Activated T-cell treated with anti-CD3 and anti-CD28 coated beads for 1 hour (primary cell): ENCODE measurements around the gene NOL9.

ENCODE experiments used
- DNase-seq: peaks from one replicate; pipeline ENCODE4 v3.0.0-alpha.2; 2020; ENCODE audit warnings: low read depth

Gene NOL9

GRCh38 chr1:6489383-6489765 is 64.9 kb downstream of the NOL9 start:
- no peak for DNase-seq

- no peak for DNase-seq
Measured at GRCh38 chr1:6488602-6489382, 65.5 kb downstream of the NOL9 start.

GRCh38 chr1:6487804-6488484 is 66.4 kb downstream of the NOL9 start:
- no peak for DNase-seq

- peak; percentile 89 for DNase-seq
Measured at GRCh38 chr1:6486433-6487011, 67.8 kb downstream of the NOL9 start.

- no peak for DNase-seq
Measured at GRCh38 chr1:6485168-6486101, 68.9 kb downstream of the NOL9 start.

GRCh38 chr1:6484826-6485167 is 69.5 kb downstream of the NOL9 start:
- no peak for DNase-seq

- no peak for DNase-seq
Measured at GRCh38 chr1:6483761-6484117, 70.6 kb downstream of the NOL9 start.

- no peak for DNase-seq
Measured at GRCh38 chr1:6483017-6483760, 71.1 kb downstream of the NOL9 start.

GRCh38 chr1:6481820-6482219 is 72.5 kb downstream of the NOL9 start:
- DNase-seq, result no peak

- DNase-seq, result no peak
Measured at GRCh38 chr1:6477039-6477820, 77.1 kb downstream of the NOL9 start.

- no peak for DNase-seq
Measured at GRCh38 chr1:6476483-6476882, 77.8 kb downstream of the NOL9 start.

GRCh38 chr1:6475381-6476133 is 78.8 kb downstream of the NOL9 start:
- peak; percentile 82 for DNase-seq

GRCh38 chr1:6474815-6475282 is 79.5 kb downstream of the NOL9 start:
- no peak for DNase-seq

GRCh38 chr1:6473974-6474814 is 80.1 kb downstream of the NOL9 start:
- no peak for DNase-seq

- no peak for DNase-seq
Measured at GRCh38 chr1:6473156-6473555, 81.2 kb downstream of the NOL9 start.

- no peak for DNase-seq
Measured at GRCh38 chr1:6472391-6472790, 81.9 kb downstream of the NOL9 start.

- no peak for DNase-seq
Measured at GRCh38 chr1:6471970-6472368, 82.3 kb downstream of the NOL9 start.
